Tibial nerve (tissue), 4 donors: ENCODE results near the gene FAM83D. TPM values are rescaled to one million over a fixed set of nuclear protein-coding genes. Genes with fewer than 3 reads are reported as not detected.

Source experiments
- DNase-seq, 2 donors: peaks; one replicate each; pipeline ENCODE4 v3.0.0-alpha.2; 2019; ENCODE audit warnings: low spot score in 2 of 2
- H3K27ac ChIP-seq, 4 donors: fragments of 200-600 bp; sonication (generic) in 3 of 4; one replicate each; pipeline ENCODE4 v1.5.1; 2017 to 2019; ENCODE audit warnings: mild to moderate bottlenecking in 1 of 4
- H3K27me3 ChIP-seq, 2 donors: fragments of 200-600 bp; sonication (generic) in 1 of 2; one replicate each; pipeline versions ENCODE4 v1.5.1 to v1.6.0; 2017 to 2019
- H3K36me3 ChIP-seq, 3 donors: fragments of 200-600 bp; sonication (generic); one replicate each; pipeline ENCODE4 v1.5.1; 2018 to 2019
- H3K4me1 ChIP-seq, 4 donors: fragments of 200-600 bp; sonication (generic) in 3 of 4; one replicate each; pipeline ENCODE4 v1.5.1; 2017 to 2019
- H3K4me3 ChIP-seq, 4 donors: fragments of 200-600 bp; sonication (generic) in 3 of 4; one replicate each; pipeline ENCODE4 v1.5.1; 2017 to 2019; ENCODE audit warnings: mild to moderate bottlenecking in 1 of 4, moderate library complexity in 1 of 4
- H3K9me3 ChIP-seq, 4 donors: fragments of 200-600 bp; sonication (generic) in 3 of 4; one replicate each; pipeline ENCODE4 v1.5.1; 2017 to 2019
- EP300 ChIP-seq, 2 donors: sonication (generic); formaldehyde crosslinking; IDR thresholded peaks; one replicate each; pipeline ENCODE4 v1.6.1; 2017; ENCODE audit warnings: antibody characterized with exemption in 2 of 2, mild to moderate bottlenecking in 1 of 2
- POLR2A ChIP-seq, 2 donors: fragments of 450-650 bp; IDR thresholded peaks; one replicate each; pipeline ENCODE4 v1.6.1; 2017; ENCODE audit warnings: antibody characterized with exemption in 2 of 2, mild to moderate bottlenecking in 2 of 2, moderate library complexity in 2 of 2
- WGBS, 2 donors: methylation state at CpG; one replicate each; pipeline ENCODE4 v1.1.5; 2018; 5-methylcytosine and 5-hydroxymethylcytosine counted together
- total RNA-seq, 4 donors: library from RNA; depleted of rRNA; stranded (reverse); fragments of >200 nt; gene quantifications; one replicate each; pipeline ENCODE4 v1.1.0, GENCODE V29; 2016
- TF ChIP-seq, protein P1 (sequence below), 5 experiments: fragments of 200-600 bp in 3 of 5; fragments of 450-650 bp in 2 of 5; sonication (generic) in 3 of 5; IDR thresholded peaks; one replicate each; pipeline ENCODE4 v1.5.1; 2016 to 2019; ENCODE audit warnings: antibody characterized with exemption in 5 of 5, mild to moderate bottlenecking in 3 of 5, moderate library complexity in 2 of 5

Gene FAM83D
- total RNA-seq, 4 donors from 2014 or later, result 0.42 to 0.90 TPM; not detected in 2

DNA sequence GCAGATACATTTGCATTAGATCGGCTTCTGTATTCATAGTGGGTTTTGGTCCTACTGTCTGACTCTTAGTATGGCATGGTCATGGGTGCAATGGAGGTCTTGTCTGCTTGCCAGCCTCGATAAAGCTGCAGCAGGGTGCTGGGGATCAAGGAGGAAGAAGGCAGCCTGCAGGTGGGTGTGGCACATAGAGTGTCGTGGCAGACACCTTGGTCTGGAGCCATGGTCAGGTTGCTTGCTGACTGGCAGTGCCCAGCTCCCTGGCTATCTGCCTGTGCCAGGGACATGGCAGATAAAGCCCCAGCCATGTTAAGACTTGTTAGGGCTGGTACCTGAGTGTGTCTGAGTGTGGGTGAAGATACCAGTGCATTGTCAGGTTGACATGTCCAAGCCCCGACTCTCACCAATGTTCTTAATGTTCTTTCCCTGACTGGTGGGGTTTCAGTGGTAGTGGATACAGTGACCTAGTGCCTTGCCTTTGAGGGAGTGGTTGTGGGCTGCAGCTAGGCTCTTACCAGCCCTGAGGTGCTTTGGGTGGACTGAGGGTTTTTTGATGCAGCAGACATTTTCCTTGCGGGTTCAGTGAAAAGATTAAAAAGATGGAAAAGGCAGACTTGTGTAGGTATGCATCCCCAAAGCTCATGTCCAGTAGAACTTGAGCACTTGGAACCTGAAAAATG is 1.8 kb downstream of the FAM83D start:
- Histone ChIP-seq H3K4me1 (peaks cover 0 to 15% (median 7%) of the 10 kb centered on the region in 4 donors), H3K36me3 (no peaks in the 10 kb centered on the region), H3K4me3 (no peak overlapping the region), H3K27me3 (peaks cover 0 to 20% of the 10 kb centered on the region in 2 donors), H3K27ac (no peak overlapping the region), H3K9me3 (no peaks in the 10 kb centered on the region)
- 67 to 87% methylated on average over 5 of the region's 5 CpGs for WGBS, 2 donors
- no peak for TF ChIP-seq EP300 (IDR thresholded peaks at IDR 0.05)
- no peak for TF ChIP-seq POLR2A (IDR thresholded peaks at IDR 0.05)
- TF ChIP-seq, protein P1, sequence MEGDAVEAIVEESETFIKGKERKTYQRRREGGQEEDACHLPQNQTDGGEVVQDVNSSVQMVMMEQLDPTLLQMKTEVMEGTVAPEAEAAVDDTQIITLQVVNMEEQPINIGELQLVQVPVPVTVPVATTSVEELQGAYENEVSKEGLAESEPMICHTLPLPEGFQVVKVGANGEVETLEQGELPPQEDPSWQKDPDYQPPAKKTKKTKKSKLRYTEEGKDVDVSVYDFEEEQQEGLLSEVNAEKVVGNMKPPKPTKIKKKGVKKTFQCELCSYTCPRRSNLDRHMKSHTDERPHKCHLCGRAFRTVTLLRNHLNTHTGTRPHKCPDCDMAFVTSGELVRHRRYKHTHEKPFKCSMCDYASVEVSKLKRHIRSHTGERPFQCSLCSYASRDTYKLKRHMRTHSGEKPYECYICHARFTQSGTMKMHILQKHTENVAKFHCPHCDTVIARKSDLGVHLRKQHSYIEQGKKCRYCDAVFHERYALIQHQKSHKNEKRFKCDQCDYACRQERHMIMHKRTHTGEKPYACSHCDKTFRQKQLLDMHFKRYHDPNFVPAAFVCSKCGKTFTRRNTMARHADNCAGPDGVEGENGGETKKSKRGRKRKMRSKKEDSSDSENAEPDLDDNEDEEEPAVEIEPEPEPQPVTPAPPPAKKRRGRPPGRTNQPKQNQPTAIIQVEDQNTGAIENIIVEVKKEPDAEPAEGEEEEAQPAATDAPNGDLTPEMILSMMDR (IDR thresholded peaks at IDR 0.05), result no peak
- DNase-seq, result no peak

DNA sequence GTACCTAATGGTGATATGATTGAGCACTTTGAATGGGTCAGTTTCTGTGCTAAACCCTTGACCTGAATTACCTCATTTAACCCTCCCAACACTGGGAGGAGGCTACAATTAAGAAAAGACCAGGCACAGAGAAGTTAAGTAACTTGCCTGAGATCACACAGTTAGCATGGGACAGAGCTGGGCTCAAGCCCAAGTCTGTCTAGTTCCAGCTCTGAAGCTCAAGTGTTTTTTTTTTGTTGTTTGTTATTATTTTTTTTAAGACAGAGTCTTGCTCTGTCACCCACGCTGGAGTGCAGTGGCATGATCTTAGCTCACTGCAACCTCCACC is 4.0 kb downstream of the FAM83D start:
- no peak for DNase-seq
- WGBS, 2 donors, result 84 to 90% methylated on average over 1 of the region's 1 CpG
- no peak for TF ChIP-seq EP300 (IDR thresholded peaks at IDR 0.05)
- no peak for TF ChIP-seq POLR2A (IDR thresholded peaks at IDR 0.05)
- TF ChIP-seq, protein P1 (IDR thresholded peaks at IDR 0.05), result no peak
- Histone ChIP-seq H3K4me1 (peaks cover 0 to 15% (median 7%) of the 10 kb centered on the region in 4 donors), H3K9me3 (no peaks in the 10 kb centered on the region), H3K27ac (no peak overlapping the region), H3K36me3 (no peaks in the 10 kb centered on the region), H3K27me3 (peaks cover 0 to 20% of the 10 kb centered on the region in 2 donors), H3K4me3 (no peak overlapping the region)

DNA sequence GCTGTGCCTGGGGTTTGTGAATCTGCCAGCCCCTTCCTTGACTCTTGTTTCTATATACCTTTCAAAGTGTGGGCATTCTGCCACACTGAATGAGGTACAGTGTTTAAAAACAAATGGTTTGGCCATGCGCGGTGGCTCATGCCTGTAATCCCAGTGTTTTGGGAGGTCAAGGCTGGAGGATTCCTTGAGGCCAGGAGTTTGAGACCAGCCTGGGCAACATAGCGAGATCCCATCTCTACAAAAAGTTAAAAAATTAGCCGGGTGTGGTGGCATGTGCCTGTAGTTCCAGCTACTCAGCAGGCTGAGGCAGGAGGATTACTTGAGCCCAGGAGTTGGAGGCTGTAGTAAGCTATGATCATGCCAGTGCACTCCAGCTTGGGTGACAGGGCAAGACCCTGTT is 5.8 kb downstream of the FAM83D start:
- DNase-seq, result no peak
- WGBS, 2 donors, result 97 to 98% methylated on average over 4 of the region's 4 CpGs
- Histone ChIP-seq H3K9me3 (no peaks in the 10 kb centered on the region), H3K4me3 (no peak overlapping the region), H3K27me3 (peaks cover 0 to 20% of the 10 kb centered on the region in 2 donors), H3K36me3 (no peaks in the 10 kb centered on the region), H3K27ac (no peak overlapping the region), H3K4me1 (peaks cover 0 to 3% (median 2%) of the 10 kb centered on the region in 4 donors)
- TF ChIP-seq, protein P1 (IDR thresholded peaks at IDR 0.05), result no peak
- TF ChIP-seq EP300 (IDR thresholded peaks at IDR 0.05) (no peak), POLR2A (IDR thresholded peaks at IDR 0.05) (no peak)

DNA sequence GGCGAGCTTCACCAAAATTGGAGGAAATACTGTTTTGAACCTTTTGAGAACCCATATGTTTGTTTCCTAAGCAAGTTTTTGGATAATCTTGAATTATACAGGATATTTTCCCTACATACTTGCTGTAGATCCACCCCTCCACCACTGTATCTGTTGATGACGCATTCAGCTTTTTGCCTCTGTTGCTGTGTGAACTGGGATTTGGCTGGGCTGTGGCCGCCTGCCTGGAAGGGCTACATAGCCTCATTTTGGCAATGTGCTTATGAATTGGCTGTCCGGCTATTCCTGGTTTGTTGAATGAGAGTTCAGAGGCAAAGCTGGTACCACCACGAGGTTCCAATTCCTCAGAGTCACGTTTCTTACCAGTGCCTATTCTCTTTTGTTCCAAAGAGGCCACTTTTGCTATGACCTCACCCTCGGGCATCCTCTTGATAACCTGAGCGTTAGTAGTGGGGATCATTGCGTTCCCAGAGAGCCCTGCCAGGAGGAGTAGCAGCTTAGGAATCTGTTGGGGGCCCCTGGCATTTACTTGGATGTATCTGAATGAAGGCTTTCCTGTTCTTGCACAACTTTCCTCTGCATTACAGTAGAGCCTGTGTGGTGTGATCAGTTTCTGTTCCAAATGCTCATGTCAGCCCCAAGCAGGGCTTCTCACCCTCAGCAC is 6.4 kb downstream of the FAM83D start:
- Histone ChIP-seq H3K9me3 (no peaks in the 10 kb centered on the region), H3K36me3 (no peaks in the 10 kb centered on the region), H3K27me3 (peaks cover 0 to 18% of the 10 kb centered on the region in 2 donors), H3K4me3 (no peak overlapping the region), H3K27ac (no peak overlapping the region), H3K4me1 (no peaks in the 10 kb centered on the region)
- no peak for DNase-seq
- 56 to 65% methylated on average over 9 of the region's 9 CpGs for WGBS, 2 donors
- no peak for TF ChIP-seq EP300 (IDR thresholded peaks at IDR 0.05)

DNA sequence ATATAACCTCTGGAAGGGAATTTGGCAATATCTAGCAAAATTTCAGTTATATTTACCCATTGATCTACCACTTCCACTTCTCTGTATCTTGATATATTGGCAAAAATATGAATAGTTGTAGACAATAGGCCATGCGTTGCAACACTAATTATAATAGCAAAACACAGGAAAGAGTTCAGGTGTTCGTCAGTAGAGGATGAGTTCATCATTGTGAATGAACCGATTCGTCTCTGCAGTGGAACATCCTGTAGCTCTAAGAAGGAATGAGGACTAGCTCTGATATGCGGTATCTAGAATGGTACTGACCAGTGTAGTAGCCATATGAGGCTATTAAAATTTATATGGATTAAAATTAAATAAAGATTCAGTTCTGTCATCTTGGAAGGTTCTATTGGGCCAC is 8.3 kb downstream of the FAM83D start:
- no peak overlapping the region for H3K27ac ChIP-seq
- H3K4me1 ChIP-seq, result no peaks in the 10 kb centered on the region
- WGBS, 2 donors, result 95 to 97% methylated on average over 5 of the region's 5 CpGs
- no peaks in the 10 kb centered on the region for H3K9me3 ChIP-seq
- peaks cover 0 to under 1% of the 10 kb centered on the region in 2 donors for H3K27me3 ChIP-seq
- no peaks in the 10 kb centered on the region for H3K36me3 ChIP-seq
- TF ChIP-seq POLR2A (IDR thresholded peaks at IDR 0.05) (no peak), EP300 (IDR thresholded peaks at IDR 0.05) (no peak)
- TF ChIP-seq, protein P1 (IDR thresholded peaks at IDR 0.05), result no peak
- no peak for DNase-seq
- H3K4me3 ChIP-seq, result no peak overlapping the region
